Activated CD8-positive, alpha-beta memory T cell treated with anti-CD3 and anti-CD28 coated beads, Interleukin-2, amount 10 ng/mL, durations not matched to agents 7 days and 5 days (primary cell): ENCODE results near the gene TAF11L10. TPM values are rescaled to one million over a fixed set of nuclear protein-coding genes. Genes with fewer than 3 reads are reported as not detected.
"Not testable (repeated sequence)": the region's sequence is repeated elsewhere in the genome, so short reads cannot be mapped to it uniquely, and the experiment has no call there.

ENCODE experiments used
- ATAC-seq: fragments of 150-1000 bp; cut with Tn5 transposase; one replicate; pipeline ENCODE4 v1.10.0; 2021; ENCODE audit warnings: moderate library complexity
- CTCF ChIA-PET: fragments of 350-600 bp; sonication (Branson Sonifier 250); formaldehyde crosslinking; loops from one replicate; lab custom pipeline; 2021; ENCODE audit warnings: antibody characterized with exemption; lab: Charles Lee
- DNase-seq: peaks from one replicate; pipeline ENCODE4 v3.0.0-alpha.2; 2020
- H3K27ac Mint-ChIP-seq: one replicate; pipeline ENCODE4 v1.8.0; 2021; ENCODE audit warnings: mild to moderate bottlenecking, mixed read lengths
- H3K27me3 Mint-ChIP-seq: one replicate; pipeline ENCODE4 v1.8.0; 2021; ENCODE audit warnings: mixed read lengths
- H3K36me3 Mint-ChIP-seq: one replicate; pipeline ENCODE4 v1.8.0; 2021; ENCODE audit warnings: mild to moderate bottlenecking, mixed read lengths
- H3K4me1 Mint-ChIP-seq: one replicate; pipeline ENCODE4 v1.8.0; 2021; ENCODE audit warnings: mixed read lengths
- H3K4me3 Mint-ChIP-seq: one replicate; pipeline ENCODE4 v1.8.0; 2021; ENCODE audit warnings: mild to moderate bottlenecking, moderate library complexity, mixed read lengths
- H3K9me3 Mint-ChIP-seq: one replicate; pipeline ENCODE4 v1.8.0; 2022; ENCODE audit warnings: low read depth, mixed read lengths
- total RNA-seq, 2 experiments: library from RNA; stranded (reverse); gene quantifications; one replicate each; pipeline ENCODE4 v1.2.3, GENCODE V29; 2021

The TAF11L10 gene
- total RNA-seq: not detected

GRCh38 chr5:17597728-17598127, at the start of gene TAF11L10:
TSS of gene TAF11L10 (minus strand) at chr5:17597828.
- CTCF ChIA-PET, H3K4me1 Mint-ChIP-seq, H3K27ac Mint-ChIP-seq, H3K4me3 Mint-ChIP-seq, H3K27me3 Mint-ChIP-seq, ATAC-seq, H3K36me3 Mint-ChIP-seq, DNase-seq: not testable (repeated sequence)
- peaks cover 14% of the 10 kb centered on the region for H3K9me3 Mint-ChIP-seq

- H3K4me1 Mint-ChIP-seq: no peaks in the 10 kb centered on the region
- DNase-seq (no peak), ATAC-seq (no peak)
- peaks cover 3% of the 10 kb centered on the region for H3K9me3 Mint-ChIP-seq
- no peak within 1 kb of the TSS for H3K4me3 Mint-ChIP-seq
- no peak within 1 kb of the TSS for H3K27ac Mint-ChIP-seq
- no peaks in the 10 kb centered on the region for H3K27me3 Mint-ChIP-seq
- H3K36me3 Mint-ChIP-seq: no peaks in the 10 kb centered on the region
- CTCF ChIA-PET: no interaction called here
Observed at GRCh38 chr5:17634160-17634559, 36.5 kb upstream of the TAF11L10 start, which contains the start of gene TAF11L14. TSS of gene TAF11L14 (plus strand) at chr5:17634460.

- CTCF ChIA-PET, H3K36me3 Mint-ChIP-seq, H3K27me3 Mint-ChIP-seq, H3K9me3 Mint-ChIP-seq, H3K27ac Mint-ChIP-seq, ATAC-seq, H3K4me1 Mint-ChIP-seq, H3K4me3 Mint-ChIP-seq, DNase-seq: not testable (repeated sequence)
Observed at GRCh38 chr5:17631788-17632187, 34.2 kb upstream of the TAF11L10 start, which contains the start of gene TAF11L13. TSS of gene TAF11L13 (plus strand) at chr5:17632088.

GRCh38 chr5:17625686-17626085, 28.1 kb upstream of the TAF11L10 start:
- DNase-seq: no peak
- no peak for ATAC-seq
- no peak overlapping the region for H3K4me3 Mint-ChIP-seq
- H3K36me3 Mint-ChIP-seq: no peaks in the 10 kb centered on the region
- no peak overlapping the region for H3K27ac Mint-ChIP-seq
- CTCF ChIA-PET: no interaction called here
- H3K27me3 Mint-ChIP-seq: no peaks in the 10 kb centered on the region
- H3K9me3 Mint-ChIP-seq: peaks cover 5% of the 10 kb centered on the region
- H3K4me1 Mint-ChIP-seq: no peaks in the 10 kb centered on the region

- Mint-ChIP-seq H3K9me3 (peaks cover 12% of the 10 kb centered on the region), H3K4me1 (no peaks in the 10 kb centered on the region), H3K4me3 (no peak overlapping the region), H3K36me3 (no peaks in the 10 kb centered on the region), H3K27me3 (no peaks in the 10 kb centered on the region), H3K27ac (no peak overlapping the region)
- DNase-seq: no peak
- CTCF ChIA-PET: no interaction called here
- ATAC-seq: no peak
Observed at GRCh38 chr5:17620627-17621026, 23.0 kb upstream of the TAF11L10 start.

GRCh38 chr5:17619354-17619753, 21.7 kb upstream of the TAF11L10 start:
- H3K36me3 Mint-ChIP-seq: no peaks in the 10 kb centered on the region
- no peaks in the 10 kb centered on the region for H3K4me1 Mint-ChIP-seq
- H3K4me3 Mint-ChIP-seq: no peak overlapping the region
- no peak overlapping the region for H3K27ac Mint-ChIP-seq
- DNase-seq (no peak), ATAC-seq (no peak)
- CTCF ChIA-PET: no interaction called here
- H3K27me3 Mint-ChIP-seq: no peaks in the 10 kb centered on the region
- peaks cover 12% of the 10 kb centered on the region for H3K9me3 Mint-ChIP-seq

GRCh38 chr5:17614872-17615605, 17.4 kb upstream of the TAF11L10 start:
- no peak for ATAC-seq
- no peaks in the 10 kb centered on the region for H3K4me1 Mint-ChIP-seq
- H3K36me3 Mint-ChIP-seq: no peaks in the 10 kb centered on the region
- H3K27me3 Mint-ChIP-seq: no peaks in the 10 kb centered on the region
- no peak overlapping the region for H3K27ac Mint-ChIP-seq
- no peak for DNase-seq
- peaks cover 4% of the 10 kb centered on the region for H3K9me3 Mint-ChIP-seq
- H3K4me3 Mint-ChIP-seq: no peak overlapping the region
- CTCF ChIA-PET: no interaction called here

- not testable (repeated sequence) for ATAC-seq
Observed at GRCh38 chr5:17610092-17610491, 12.5 kb upstream of the TAF11L10 start, which contains the start of gene TAF11L12. TSS of gene TAF11L12 (plus strand) at chr5:17610392.

GRCh38 chr5:17607461-17607860, 9.8 kb upstream of the TAF11L10 start:
- H3K27me3 Mint-ChIP-seq, ATAC-seq, CTCF ChIA-PET, H3K4me3 Mint-ChIP-seq, DNase-seq, H3K4me1 Mint-ChIP-seq, H3K36me3 Mint-ChIP-seq, H3K27ac Mint-ChIP-seq: not testable (repeated sequence)
- peaks cover 12% of the 10 kb centered on the region for H3K9me3 Mint-ChIP-seq

More at GRCh38 chr5:17610092-17610491, 12.5 kb upstream of the TAF11L10 start, which contains the start of gene TAF11L12:
- H3K4me1 Mint-ChIP-seq, H3K27ac Mint-ChIP-seq, DNase-seq, H3K4me3 Mint-ChIP-seq, H3K9me3 Mint-ChIP-seq, H3K36me3 Mint-ChIP-seq, CTCF ChIA-PET, H3K27me3 Mint-ChIP-seq: not testable (repeated sequence)

- H3K36me3 Mint-ChIP-seq: no peaks in the 10 kb centered on the region
- CTCF ChIA-PET: no interaction called here
- no peak for ATAC-seq
- H3K4me3 Mint-ChIP-seq: no peak overlapping the region
- peaks cover 21% of the 10 kb centered on the region for H3K9me3 Mint-ChIP-seq
- no peak for DNase-seq
- no peaks in the 10 kb centered on the region for H3K4me1 Mint-ChIP-seq
- H3K27ac Mint-ChIP-seq: no peak overlapping the region
- no peaks in the 10 kb centered on the region for H3K27me3 Mint-ChIP-seq
Observed at GRCh38 chr5:17604951-17605350, 7.3 kb upstream of the TAF11L10 start.

- DNase-seq, H3K27ac Mint-ChIP-seq, H3K27me3 Mint-ChIP-seq, ATAC-seq, H3K4me1 Mint-ChIP-seq, CTCF ChIA-PET, H3K36me3 Mint-ChIP-seq, H3K4me3 Mint-ChIP-seq: not testable (repeated sequence)
- H3K9me3 Mint-ChIP-seq: peaks cover 26% of the 10 kb centered on the region
Observed at GRCh38 chr5:17603880-17604279, 6.3 kb upstream of the TAF11L10 start, which contains the start of gene TAF11L11. TSS of gene TAF11L11 (plus strand) at chr5:17604183.

- CTCF ChIA-PET, H3K36me3 Mint-ChIP-seq, H3K27ac Mint-ChIP-seq, H3K27me3 Mint-ChIP-seq, DNase-seq, H3K9me3 Mint-ChIP-seq, H3K4me1 Mint-ChIP-seq, H3K4me3 Mint-ChIP-seq, ATAC-seq: not testable (repeated sequence)
Observed at GRCh38 chr5:17594255-17594654, 3.4 kb downstream of the TAF11L10 start, which contains the start of gene TAF11L9. TSS of gene TAF11L9 (minus strand) at chr5:17594394.

- not testable (repeated sequence) for H3K4me1 Mint-ChIP-seq, H3K36me3 Mint-ChIP-seq, ATAC-seq
Observed at GRCh38 chr5:17590860-17591259, 6.8 kb downstream of the TAF11L10 start, which contains the start of gene TAF11L8. TSS of gene TAF11L8 (minus strand) at chr5:17590960.

GRCh38 chr5:17585658-17586057, 12.0 kb downstream of the TAF11L10 start, which contains the start of gene TAF11L7:
TSS of gene TAF11L7 (minus strand) at chr5:17585758.
- CTCF ChIA-PET, H3K36me3 Mint-ChIP-seq, H3K4me3 Mint-ChIP-seq, ATAC-seq, H3K27me3 Mint-ChIP-seq, H3K4me1 Mint-ChIP-seq, DNase-seq, H3K9me3 Mint-ChIP-seq, H3K27ac Mint-ChIP-seq: not testable (repeated sequence)

More at GRCh38 chr5:17590860-17591259, 6.8 kb downstream of the TAF11L10 start, which contains the start of gene TAF11L8:
- CTCF ChIA-PET, H3K27ac Mint-ChIP-seq, H3K4me3 Mint-ChIP-seq, DNase-seq, H3K27me3 Mint-ChIP-seq, H3K9me3 Mint-ChIP-seq: not testable (repeated sequence)
